ENCODE results near the gene AUP1. TPM values are rescaled to one million over a fixed set of nuclear protein-coding genes. Genes with fewer than 3 reads are reported as not detected.

AUP1 gene
- total RNA-seq, 1 donor from 2014 or later: 120 TPM

- no peaks in the 10 kb centered on the region for H3K9me3 ChIP-seq
- intact Hi-C loops (cut with DNase I): no loop called here
- H3K4me1 ChIP-seq: no peaks in the 10 kb centered on the region
- no peak for DNase-seq (ENCODE audit: low spot score in 2 of 2)
- no peak overlapping the region for H3K27ac ChIP-seq
- H3K27me3 ChIP-seq: no peaks in the 10 kb centered on the region
- H3K4me3 ChIP-seq: no peak overlapping the region
- no peaks in the 10 kb centered on the region for H3K36me3 ChIP-seq
- no peak for TF ChIP-seq CTCF (IDR thresholded peaks at IDR 0.05)
Measured at GRCh38 chr2:74560591-74560990, 31.1 kb upstream of the AUP1 start.

- no peak overlapping the region for H3K27ac ChIP-seq
- no peak for TF ChIP-seq CTCF (IDR thresholded peaks at IDR 0.05)
- intact Hi-C loops (cut with DNase I): no loop called here
- H3K9me3 ChIP-seq: no peaks in the 10 kb centered on the region
- H3K4me3 ChIP-seq: no peak overlapping the region
- H3K27me3 ChIP-seq: no peaks in the 10 kb centered on the region
- no peak for DNase-seq (ENCODE audit: low spot score in 2 of 2)
- peaks cover 0 to 4% of the 10 kb centered on the region in 2 donors for H3K4me1 ChIP-seq
- no peaks in the 10 kb centered on the region for H3K36me3 ChIP-seq
Measured at GRCh38 chr2:74559912-74560311, 30.4 kb upstream of the AUP1 start.

GRCh38 chr2:74558284-74559230 lies 29.1 kb upstream of the AUP1 start:
- Histone ChIP-seq H3K4me1 (peaks cover 0 to 4% of the 10 kb centered on the region in 2 donors), H3K4me3 (no peak overlapping the region), H3K9me3 (no peaks in the 10 kb centered on the region), H3K27ac (no peak overlapping the region), H3K27me3 (no peaks in the 10 kb centered on the region), H3K36me3 (no peaks in the 10 kb centered on the region)
- DNase-seq (ENCODE audit: low spot score in 2 of 2): no peak
- intact Hi-C loops (cut with DNase I): no loop called here
- no peak for TF ChIP-seq CTCF (IDR thresholded peaks at IDR 0.05)

- intact Hi-C loops (cut with DNase I): no loop called here
- H3K4me3 ChIP-seq: no peak overlapping the region
- H3K36me3 ChIP-seq: no peaks in the 10 kb centered on the region
- no peaks in the 10 kb centered on the region for H3K9me3 ChIP-seq
- H3K4me1 ChIP-seq: peaks cover 0 to 15% of the 10 kb centered on the region in 2 donors
- DNase-seq (ENCODE audit: low spot score in 2 of 2): no peak
- no peak overlapping the region for H3K27ac ChIP-seq
- H3K27me3 ChIP-seq: no peaks in the 10 kb centered on the region
- no peak for TF ChIP-seq CTCF (IDR thresholded peaks at IDR 0.05)
Measured at GRCh38 chr2:74556831-74557370, 27.4 kb upstream of the AUP1 start.

GRCh38 chr2:74556159-74556558 lies 26.7 kb upstream of the AUP1 start:
- no peak for DNase-seq (ENCODE audit: low spot score in 2 of 2)
- no peaks in the 10 kb centered on the region for H3K9me3 ChIP-seq
- no peak for TF ChIP-seq CTCF (IDR thresholded peaks at IDR 0.05)
- no peaks in the 10 kb centered on the region for H3K27me3 ChIP-seq
- H3K4me1 ChIP-seq: peaks cover 0 to 15% of the 10 kb centered on the region in 2 donors
- H3K27ac ChIP-seq: peak overlapping the region in 1 of 2 donors; percentile 90
- no peaks in the 10 kb centered on the region for H3K36me3 ChIP-seq
- intact Hi-C loops (cut with DNase I): no loop called here
- no peak overlapping the region for H3K4me3 ChIP-seq
